Measurements from ENCODE around the gene ELL2. TPM values are rescaled to one million over a fixed set of nuclear protein-coding genes. Genes with fewer than 3 reads are reported as not detected.

Gene ELL2
- total and polyA plus RNA-seq, 2 of the 13 experiments (the other 11 are each of a cell fraction or from before 2014, with no cell fraction given): 78.9 to 97.1 TPM

- peak overlapping the region; percentile 58 for H3K27ac ChIP-seq (ENCODE audit: extremely low read length, insufficient read depth, low read length)
- H3K27me3 ChIP-seq (ENCODE audit: control insufficient read depth in 1 of 2, insufficient read depth in 2 of 2, low read length in 2 of 2): no peaks in the 10 kb centered on the region
- H3K79me2 ChIP-seq (ENCODE audit: insufficient read depth, low read length): peaks cover 94% of the 10 kb centered on the region
- peaks cover 87% of the 10 kb centered on the region for H3K4me1 ChIP-seq (ENCODE audit: insufficient read depth, low read length)
- FAIRE-seq (no peak), DNase-seq (ENCODE audit: low spot score) (no peak), ATAC-seq (no peak)
- H4K20me1 ChIP-seq (ENCODE audit: insufficient read depth, low read length): peaks cover 93% of the 10 kb centered on the region
- no TSS peak for BruUV-seq (replicated peaks)
- CTCF ChIA-PET (ENCODE audit: low intra/inter-chr PET ratio, low total read pairs): no interaction called here
- intact Hi-C loops (cut with micrococcal nuclease; ENCODE audit: unreplicated experiment): no loop called here
- TF ChIP-seq CREBL2 (CRISPR knock-in tag; IDR thresholded peaks at IDR 0.05; ENCODE audit: borderline replicate concordance) (no peak), ZNF12 (CRISPR knock-in tag; IDR thresholded peaks at IDR 0.05) (no peak), ZNF747 (CRISPR knock-in tag; IDR thresholded peaks at IDR 0.05; ENCODE audit: borderline replicate concordance) (no peak), PPARG (CRISPR knock-in tag; conservative IDR thresholded peaks at IDR 0.05) (no peak), ZC3H4 (CRISPR knock-in tag; IDR thresholded peaks at IDR 0.05; ENCODE audit: borderline replicate concordance) (no peak), SIN3B (IDR thresholded peaks at IDR 0.05; ENCODE audit: low read length) (no peak), HIC2 (CRISPR knock-in tag; IDR thresholded peaks at IDR 0.05; ENCODE audit: low read depth) (no peak), NR2F1 (CRISPR knock-in tag; IDR thresholded peaks at IDR 0.05) (no peak)
- no peak overlapping the region for H2AFZ ChIP-seq (ENCODE audit: low read length)
- POLR2A ChIA-PET: interaction anchor here (1.0 kb wide), 1 partner anchor 9 kb away, joined by 3 read pairs; no protein-coding TSS in a partner anchor
- no peaks in the 10 kb centered on the region for H3K9me3 ChIP-seq (ENCODE audit: low read length)
- in situ Hi-C loops (cut with HindIII; ENCODE audit: extremely low pct_ligation_motif_present, low pct_unique_long_range_greater_than_20kb): no loop called here
- no peak overlapping the region for H3K4me2 ChIP-seq (ENCODE audit: low read depth, low read length)
- no peak overlapping the region for H3K9ac ChIP-seq (ENCODE audit: insufficient read depth, low read depth, low read length)
- H3K36me3 ChIP-seq (replicated peaks in 1 of 2; ENCODE audit: control insufficient read depth in 1 of 2, insufficient read depth in 2 of 2, low read length in 2 of 2): peaks cover 6 to 32% of the 10 kb centered on the region in 2 experiments
- no peak overlapping the region for H3K4me3 ChIP-seq (replicated peaks in 1 of 3; ENCODE audit: insufficient read depth in 1 of 3, low read depth in 2 of 3, low read length in 3 of 3)
Measured at GRCh38 chr5:95925939-95926338, 35.7 kb downstream of the ELL2 start.

Measured in HepG2 (cell line).